ENCODE data around the gene SNX20. TPM values are rescaled to one million over a fixed set of nuclear protein-coding genes. Genes with fewer than 3 reads are reported as not detected.

Gene SNX20
- total RNA-seq, 1 experiment from 2014 or later: 0.10 TPM

DNA sequence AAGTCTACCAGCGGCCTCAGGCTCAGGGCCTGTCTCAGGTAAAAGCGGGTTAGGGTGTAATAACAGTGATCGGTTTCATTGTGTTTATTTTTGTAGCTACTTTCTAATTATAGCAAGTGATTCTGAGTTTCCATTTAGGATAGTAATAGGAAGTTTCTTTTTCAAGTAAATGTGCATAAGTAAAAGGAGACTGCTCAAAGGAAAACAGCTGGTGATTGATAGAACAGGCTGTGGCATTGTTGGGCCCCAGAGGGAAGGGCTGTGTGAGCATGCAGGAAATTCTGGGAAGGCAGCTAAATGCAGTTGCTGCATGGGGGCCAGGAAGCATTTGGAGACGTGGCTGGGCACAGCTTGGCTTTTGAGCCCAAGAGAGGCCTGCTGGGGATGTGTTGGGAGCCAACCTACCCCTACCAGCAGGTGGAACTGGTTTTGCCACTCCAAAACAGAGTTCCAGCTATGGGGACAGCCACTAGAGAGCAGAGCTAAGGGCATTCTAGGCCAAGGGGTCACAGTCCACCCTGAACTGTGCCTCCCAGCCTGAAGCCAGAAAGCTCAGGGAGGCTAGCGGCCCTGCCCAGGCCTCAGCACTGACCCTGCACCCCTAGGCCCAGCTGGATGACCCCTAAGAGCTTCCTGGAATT is 12.6 kb downstream of the SNX20 start:
- no peaks in the 10 kb centered on the region for H3K36me3 ChIP-seq (ENCODE audit: control insufficient read depth, insufficient read depth, low read length)
- TF ChIP-seq SIN3A (IDR thresholded peaks at IDR 0.05; ENCODE audit: borderline replicate concordance, insufficient read depth, low read depth, low read length): no peak
- POLR2A ChIA-PET: no interaction called here
- H3K27me3 ChIP-seq (ENCODE audit: control insufficient read depth, insufficient read depth, low read length): no peaks in the 10 kb centered on the region
- H3K4me3 ChIP-seq (ENCODE audit: low read depth in 2 of 2, low read length in 2 of 2): no peak overlapping the region
- CTCF ChIA-PET: interaction anchor here (1.8 kb wide), 1 partner anchor 138 kb away, joined by 6 read pairs; no protein-coding TSS in a partner anchor
- ATAC-seq (no peak), DNase-seq (ENCODE audit: low read depth, low spot score) (no peak)
- no peaks in the 10 kb centered on the region for H3K9me3 ChIP-seq (ENCODE audit: control insufficient read depth, insufficient read depth, low read depth, low read length)
- intact Hi-C loops (cut with micrococcal nuclease; ENCODE audit: unreplicated experiment): loop anchor here (5.0 kb wide), 1 partner anchor 139 kb away; no protein-coding TSS in a partner anchor
- no TSS peak for BruUV-seq (replicated peaks)
- in situ Hi-C loops (cut with HindIII; ENCODE audit: low pct_unique_long_range_greater_than_20kb, low sequenced_read_pairs): no loop called here
- no peaks in the 10 kb centered on the region for H3K4me1 ChIP-seq (ENCODE audit: control insufficient read depth, insufficient read depth, low read length)
- H3K27ac ChIP-seq (ENCODE audit: low read length): no peak overlapping the region

DNA sequence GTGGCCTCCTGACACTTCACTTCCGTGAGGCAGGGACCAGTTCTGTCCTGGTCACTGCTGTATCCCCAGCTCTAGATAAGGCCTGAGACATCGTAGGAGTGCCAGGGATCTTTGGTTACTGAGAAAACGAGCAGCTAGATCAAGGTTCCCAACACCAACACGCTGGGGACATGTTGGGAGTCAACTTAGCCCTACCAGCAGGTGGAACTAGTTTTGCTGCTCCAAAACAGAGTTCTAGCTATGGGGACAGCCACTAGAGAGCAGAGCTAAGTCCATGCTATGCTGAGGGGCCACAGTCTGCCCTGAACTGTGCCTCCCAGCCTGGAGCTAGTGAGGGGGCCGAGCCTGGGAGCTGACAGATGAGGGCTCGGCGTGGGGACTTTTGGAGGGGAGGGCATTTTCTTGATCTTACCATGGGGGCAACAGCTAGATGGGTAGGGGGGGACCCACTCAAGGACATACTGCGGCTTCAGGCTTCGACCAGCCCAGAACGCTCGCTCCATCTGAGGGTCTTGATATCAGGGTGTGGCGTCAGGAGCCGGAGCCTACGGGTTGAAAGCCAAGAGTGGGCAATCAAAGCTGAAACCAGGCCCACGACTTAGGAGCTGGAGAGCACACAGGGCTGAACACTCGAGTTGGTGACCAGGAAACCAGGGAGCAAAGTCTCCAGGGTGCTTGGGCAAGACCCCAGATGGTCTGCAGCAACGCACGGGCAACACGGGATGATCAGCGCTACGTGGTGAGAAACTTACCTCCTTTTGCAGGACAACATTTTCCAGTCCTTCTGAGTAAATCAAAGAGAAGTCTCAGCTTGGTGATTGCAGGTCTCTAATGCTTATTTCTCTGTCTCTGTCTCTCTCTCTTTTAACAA is 13.4 kb downstream of the SNX20 start:
- CTCF ChIA-PET: interaction anchor here (0.8 to 1.8 kb wide), 2 partner anchors 138 to 139 kb away, joined by 4 to 6 read pairs; no protein-coding TSS in a partner anchor
- no peak for TF ChIP-seq SIN3A (IDR thresholded peaks at IDR 0.05; ENCODE audit: borderline replicate concordance, insufficient read depth, low read depth, low read length)
- TF ChIP-seq, protein P1, sequence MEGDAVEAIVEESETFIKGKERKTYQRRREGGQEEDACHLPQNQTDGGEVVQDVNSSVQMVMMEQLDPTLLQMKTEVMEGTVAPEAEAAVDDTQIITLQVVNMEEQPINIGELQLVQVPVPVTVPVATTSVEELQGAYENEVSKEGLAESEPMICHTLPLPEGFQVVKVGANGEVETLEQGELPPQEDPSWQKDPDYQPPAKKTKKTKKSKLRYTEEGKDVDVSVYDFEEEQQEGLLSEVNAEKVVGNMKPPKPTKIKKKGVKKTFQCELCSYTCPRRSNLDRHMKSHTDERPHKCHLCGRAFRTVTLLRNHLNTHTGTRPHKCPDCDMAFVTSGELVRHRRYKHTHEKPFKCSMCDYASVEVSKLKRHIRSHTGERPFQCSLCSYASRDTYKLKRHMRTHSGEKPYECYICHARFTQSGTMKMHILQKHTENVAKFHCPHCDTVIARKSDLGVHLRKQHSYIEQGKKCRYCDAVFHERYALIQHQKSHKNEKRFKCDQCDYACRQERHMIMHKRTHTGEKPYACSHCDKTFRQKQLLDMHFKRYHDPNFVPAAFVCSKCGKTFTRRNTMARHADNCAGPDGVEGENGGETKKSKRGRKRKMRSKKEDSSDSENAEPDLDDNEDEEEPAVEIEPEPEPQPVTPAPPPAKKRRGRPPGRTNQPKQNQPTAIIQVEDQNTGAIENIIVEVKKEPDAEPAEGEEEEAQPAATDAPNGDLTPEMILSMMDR (IDR thresholded peaks at IDR 0.05): peak; percentile 23; the same call in 1 of the 2 replicates
- POLR2A ChIA-PET: no interaction called here
- DNase-seq (ENCODE audit: low read depth, low spot score) (no peak), ATAC-seq (no peak)
- H3K4me1 ChIP-seq (ENCODE audit: control insufficient read depth, insufficient read depth, low read length): no peaks in the 10 kb centered on the region
- H3K4me3 ChIP-seq (ENCODE audit: low read depth in 2 of 2, low read length in 2 of 2): no peak overlapping the region
- no peaks in the 10 kb centered on the region for H3K36me3 ChIP-seq (ENCODE audit: control insufficient read depth, insufficient read depth, low read length)
- H3K27ac ChIP-seq (ENCODE audit: low read length): no peak overlapping the region
- no peaks in the 10 kb centered on the region for H3K9me3 ChIP-seq (ENCODE audit: control insufficient read depth, insufficient read depth, low read depth, low read length)
- BruUV-seq (replicated peaks): no TSS peak
- intact Hi-C loops (cut with micrococcal nuclease; ENCODE audit: unreplicated experiment): loop anchor here (5.0 kb wide), 1 partner anchor 140 kb away; no protein-coding TSS in a partner anchor
- in situ Hi-C loops (cut with HindIII; ENCODE audit: low pct_unique_long_range_greater_than_20kb, low sequenced_read_pairs): no loop called here
- H3K27me3 ChIP-seq (ENCODE audit: control insufficient read depth, insufficient read depth, low read length): no peaks in the 10 kb centered on the region

- CTCF ChIA-PET: interaction anchor here (0.8 to 2.3 kb wide), 2 partner anchors 138 to 139 kb away, joined by 4 to 9 read pairs; no protein-coding TSS in a partner anchor
Measured at GRCh38 chr16:50666658-50667496, 14.2 kb downstream of the SNX20 start.

More at GRCh38 chr16:50666658-50667496, 14.2 kb downstream of the SNX20 start:
- in situ Hi-C loops (cut with HindIII; ENCODE audit: low pct_unique_long_range_greater_than_20kb, low sequenced_read_pairs) (no loop called here), intact Hi-C loops (cut with micrococcal nuclease; ENCODE audit: unreplicated experiment) (loop anchor here (5.0 kb wide), 1 partner anchor 140 kb away; no protein-coding TSS in a partner anchor)
- ATAC-seq (no peak), DNase-seq (ENCODE audit: low read depth, low spot score) (no peak)
- Histone ChIP-seq H3K27ac (ENCODE audit: low read length) (no peak overlapping the region), H3K9me3 (ENCODE audit: control insufficient read depth, insufficient read depth, low read depth, low read length) (no peaks in the 10 kb centered on the region), H3K36me3 (ENCODE audit: control insufficient read depth, insufficient read depth, low read length) (no peaks in the 10 kb centered on the region), H3K4me3 (ENCODE audit: low read depth in 2 of 2, low read length in 2 of 2) (no peak overlapping the region), H3K27me3 (ENCODE audit: control insufficient read depth, insufficient read depth, low read length) (no peaks in the 10 kb centered on the region), H3K4me1 (ENCODE audit: control insufficient read depth, insufficient read depth, low read length) (no peaks in the 10 kb centered on the region)
- BruUV-seq (replicated peaks): no TSS peak
- POLR2A ChIA-PET: no interaction called here
- TF ChIP-seq TCF7L2 (IDR thresholded peaks at IDR 0.05; ENCODE audit: low read depth, low read length): no peak
- TF ChIP-seq, protein P1 (IDR thresholded peaks at IDR 0.05): no peak
- TF ChIP-seq, protein P2, sequence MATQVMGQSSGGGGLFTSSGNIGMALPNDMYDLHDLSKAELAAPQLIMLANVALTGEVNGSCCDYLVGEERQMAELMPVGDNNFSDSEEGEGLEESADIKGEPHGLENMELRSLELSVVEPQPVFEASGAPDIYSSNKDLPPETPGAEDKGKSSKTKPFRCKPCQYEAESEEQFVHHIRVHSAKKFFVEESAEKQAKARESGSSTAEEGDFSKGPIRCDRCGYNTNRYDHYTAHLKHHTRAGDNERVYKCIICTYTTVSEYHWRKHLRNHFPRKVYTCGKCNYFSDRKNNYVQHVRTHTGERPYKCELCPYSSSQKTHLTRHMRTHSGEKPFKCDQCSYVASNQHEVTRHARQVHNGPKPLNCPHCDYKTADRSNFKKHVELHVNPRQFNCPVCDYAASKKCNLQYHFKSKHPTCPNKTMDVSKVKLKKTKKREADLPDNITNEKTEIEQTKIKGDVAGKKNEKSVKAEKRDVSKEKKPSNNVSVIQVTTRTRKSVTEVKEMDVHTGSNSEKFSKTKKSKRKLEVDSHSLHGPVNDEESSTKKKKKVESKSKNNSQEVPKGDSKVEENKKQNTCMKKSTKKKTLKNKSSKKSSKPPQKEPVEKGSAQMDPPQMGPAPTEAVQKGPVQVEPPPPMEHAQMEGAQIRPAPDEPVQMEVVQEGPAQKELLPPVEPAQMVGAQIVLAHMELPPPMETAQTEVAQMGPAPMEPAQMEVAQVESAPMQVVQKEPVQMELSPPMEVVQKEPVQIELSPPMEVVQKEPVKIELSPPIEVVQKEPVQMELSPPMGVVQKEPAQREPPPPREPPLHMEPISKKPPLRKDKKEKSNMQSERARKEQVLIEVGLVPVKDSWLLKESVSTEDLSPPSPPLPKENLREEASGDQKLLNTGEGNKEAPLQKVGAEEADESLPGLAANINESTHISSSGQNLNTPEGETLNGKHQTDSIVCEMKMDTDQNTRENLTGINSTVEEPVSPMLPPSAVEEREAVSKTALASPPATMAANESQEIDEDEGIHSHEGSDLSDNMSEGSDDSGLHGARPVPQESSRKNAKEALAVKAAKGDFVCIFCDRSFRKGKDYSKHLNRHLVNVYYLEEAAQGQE (IDR thresholded peaks at IDR 0.05; ENCODE audit: insufficient read depth in 1 of 2, low read depth in 2 of 2, low read length in 1 of 2): no peak
- no peak for TF ChIP-seq POLR2AphosphoS5 (IDR thresholded peaks at IDR 0.05; ENCODE audit: low read depth, low read length)
- no peak for TF ChIP-seq SIN3A (IDR thresholded peaks at IDR 0.05; ENCODE audit: borderline replicate concordance, insufficient read depth, low read depth, low read length)
